Lower leg skin (tissue), 4 donors: ENCODE measurements around the gene LMOD2. TPM values are rescaled to one million over a fixed set of nuclear protein-coding genes. Genes with fewer than 3 reads are reported as not detected.

ENCODE experiments used
- DNase-seq, 2 donors: peaks; one replicate each; pipeline ENCODE4 v3.0.0-alpha.2; 2019; ENCODE audit warnings: low spot score in 2 of 2
- H3K4me3 ChIP-seq: fragments of 200-600 bp; sonication (generic); 2 replicates; pipeline ENCODE4 v1.5.1; 2017; ENCODE audit warnings: mild to moderate bottlenecking, low read depth; ENCODE audit not compliant: poor library complexity, severe bottlenecking
- POLR2A ChIP-seq, 2 donors: fragments of 450-650 bp; IDR thresholded peaks; one replicate each; pipeline ENCODE4 v1.6.1; 2016 to 2017; ENCODE audit warnings: antibody characterized with exemption in 2 of 2, mild to moderate bottlenecking in 1 of 2, moderate library complexity in 1 of 2
- whole genome bisulfite sequencing, 2 donors: methylation state at CpG; one replicate each; pipeline ENCODE4 v1.1.5; 2018; 5-methylcytosine and 5-hydroxymethylcytosine counted together
- intact Hi-C: fragments of 100-400 bp; cut with DNase I; formaldehyde crosslinking; loops from one replicate; pipeline ENCODE4 v1.15.0; 2023; ENCODE audit warnings: low total_unique reads
- total RNA-seq, 4 donors: library from RNA; depleted of rRNA; stranded (reverse); fragments of >200 nt; gene quantifications; one replicate each; pipeline ENCODE4 v1.1.0, GENCODE V29; 2016
- TF ChIP-seq, protein P1 (sequence below), 3 donors: fragments of 450-650 bp; IDR thresholded peaks; one replicate each; pipeline ENCODE4 v1.5.1; 2016; ENCODE audit warnings: antibody characterized with exemption in 3 of 3, mild to moderate bottlenecking in 3 of 3, moderate library complexity in 2 of 3

Gene LMOD2
- total RNA-seq, 4 donors from 2014 or later, result not detected

DNA sequence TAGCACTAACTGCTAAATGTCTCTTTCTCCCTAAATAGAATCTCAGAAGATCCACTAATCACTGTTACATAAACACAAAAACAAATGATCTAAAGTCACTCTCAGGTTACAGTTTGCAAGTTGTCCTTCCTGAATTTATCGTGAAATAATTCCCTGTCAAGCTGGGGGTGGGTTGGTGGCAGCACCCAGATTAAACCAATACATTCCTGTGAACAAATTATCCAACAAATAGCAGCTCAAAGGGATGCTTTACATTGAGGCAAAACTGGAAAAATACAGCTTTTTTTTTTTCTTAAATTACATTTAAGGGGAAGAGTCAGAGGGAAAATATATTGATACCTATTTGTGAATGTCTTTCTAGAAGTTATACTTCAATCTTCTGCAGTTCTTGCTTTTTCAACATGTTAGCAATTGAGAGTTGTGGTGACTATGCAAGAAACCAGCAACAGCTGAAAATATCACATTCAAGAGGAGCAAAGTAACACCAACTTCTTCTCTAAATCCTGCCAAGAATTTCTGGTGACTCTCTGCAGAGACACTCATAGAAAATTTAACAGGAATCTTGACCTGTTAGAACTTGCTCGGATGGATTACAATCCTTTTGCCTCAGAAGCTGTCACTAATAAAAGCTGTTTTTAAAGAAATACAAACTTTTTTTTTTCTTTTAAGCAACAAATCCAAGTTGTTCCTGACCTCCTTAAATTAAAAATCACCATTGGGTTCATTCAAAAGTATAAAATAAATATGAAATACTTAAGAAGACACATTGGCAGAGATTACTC lies 18.9 kb downstream of the LMOD2 start:
- intact Hi-C loops, result no loop called here
- 22 to 25% methylated on average over 2 of the region's 2 CpGs for WGBS, 2 donors
- no peak for DNase-seq
- no peak for TF ChIP-seq POLR2A (IDR thresholded peaks at IDR 0.05)
- TF ChIP-seq, protein P1, sequence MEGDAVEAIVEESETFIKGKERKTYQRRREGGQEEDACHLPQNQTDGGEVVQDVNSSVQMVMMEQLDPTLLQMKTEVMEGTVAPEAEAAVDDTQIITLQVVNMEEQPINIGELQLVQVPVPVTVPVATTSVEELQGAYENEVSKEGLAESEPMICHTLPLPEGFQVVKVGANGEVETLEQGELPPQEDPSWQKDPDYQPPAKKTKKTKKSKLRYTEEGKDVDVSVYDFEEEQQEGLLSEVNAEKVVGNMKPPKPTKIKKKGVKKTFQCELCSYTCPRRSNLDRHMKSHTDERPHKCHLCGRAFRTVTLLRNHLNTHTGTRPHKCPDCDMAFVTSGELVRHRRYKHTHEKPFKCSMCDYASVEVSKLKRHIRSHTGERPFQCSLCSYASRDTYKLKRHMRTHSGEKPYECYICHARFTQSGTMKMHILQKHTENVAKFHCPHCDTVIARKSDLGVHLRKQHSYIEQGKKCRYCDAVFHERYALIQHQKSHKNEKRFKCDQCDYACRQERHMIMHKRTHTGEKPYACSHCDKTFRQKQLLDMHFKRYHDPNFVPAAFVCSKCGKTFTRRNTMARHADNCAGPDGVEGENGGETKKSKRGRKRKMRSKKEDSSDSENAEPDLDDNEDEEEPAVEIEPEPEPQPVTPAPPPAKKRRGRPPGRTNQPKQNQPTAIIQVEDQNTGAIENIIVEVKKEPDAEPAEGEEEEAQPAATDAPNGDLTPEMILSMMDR (IDR thresholded peaks at IDR 0.05), result no peak
- H3K4me3 ChIP-seq, result no peak overlapping the region

DNA sequence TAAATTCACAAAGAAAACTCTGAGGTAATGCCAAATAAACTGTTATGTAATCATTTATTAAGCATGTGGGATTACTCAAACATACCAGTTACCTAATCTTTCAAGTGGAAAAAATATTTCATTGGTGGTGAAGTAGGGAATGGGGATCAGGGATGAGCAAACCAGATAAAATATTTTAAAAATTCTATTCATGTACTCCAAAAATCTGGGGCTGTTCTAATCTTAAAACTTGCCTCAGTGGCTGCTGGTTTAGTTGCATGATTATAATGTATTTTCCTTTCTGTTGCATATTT lies 19.5 kb downstream of the LMOD2 start:
- intact Hi-C loops, result no loop called here
- no peak for DNase-seq
- TF ChIP-seq, protein P1 (IDR thresholded peaks at IDR 0.05), result no peak
- TF ChIP-seq POLR2A (IDR thresholded peaks at IDR 0.05), result no peak
- no peak overlapping the region for H3K4me3 ChIP-seq

GRCh38 chr7:123677061-123677715 lies 21.5 kb downstream of the LMOD2 start:
- TF ChIP-seq, protein P1 (IDR thresholded peaks at IDR 0.05), result no peak
- no peak for TF ChIP-seq POLR2A (IDR thresholded peaks at IDR 0.05)
- intact Hi-C loops, result no loop called here
- no peak for DNase-seq
- WGBS, 2 donors, result 83 to 93% methylated on average over 2 of the region's 2 CpGs
- H3K4me3 ChIP-seq, result no peak overlapping the region

DNA sequence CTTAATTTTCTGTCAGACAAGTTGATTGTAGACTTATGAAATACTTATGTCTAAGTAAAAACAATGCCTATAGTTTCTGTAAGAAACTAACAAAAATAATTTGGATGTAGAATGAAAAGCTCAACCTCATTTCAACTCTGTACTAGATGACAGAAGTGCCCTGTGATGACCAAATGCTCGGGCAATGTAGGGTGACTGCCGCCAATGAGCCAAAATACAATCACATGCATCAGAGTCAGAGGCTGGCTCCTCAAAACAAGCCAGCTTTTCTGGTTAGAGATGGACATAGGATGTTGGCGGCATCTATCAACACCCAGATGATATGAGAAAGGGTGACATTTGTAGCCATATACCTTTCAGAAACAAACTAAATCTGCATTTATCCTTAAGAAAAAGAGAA lies 23.9 kb downstream of the LMOD2 start:
- H3K4me3 ChIP-seq, result no peak overlapping the region
- WGBS, 2 donors, result 95 to 96% methylated on average over 3 of the region's 3 CpGs
- TF ChIP-seq, protein P1 (IDR thresholded peaks at IDR 0.05), result no peak
- intact Hi-C loops, result loop anchor here (10.0 kb wide), 1 partner anchor 65 kb away; the partner anchor contains the start of gene WASL
- no peak for DNase-seq

- TF ChIP-seq, protein P1 (IDR thresholded peaks at IDR 0.05), result no peak
- no peak for TF ChIP-seq POLR2A (IDR thresholded peaks at IDR 0.05)
- no peak overlapping the region for H3K4me3 ChIP-seq
- no peak for DNase-seq
- 93 to 95% methylated on average over 3 of the region's 3 CpGs for WGBS, 2 donors
- intact Hi-C loops, result loop anchor here (10.0 kb wide), 1 partner anchor 64 kb away; the partner anchor contains the start of gene WASL
Measured at GRCh38 chr7:123680580-123680979, 24.9 kb downstream of the LMOD2 start.
